GM23248 (cell line): ENCODE results near the gene MMEL1. TPM values are rescaled to one million over a fixed set of nuclear protein-coding genes. Genes with fewer than 3 reads are reported as not detected.

Source experiments
- DNase-seq: peaks from one replicate; pipeline ENCODE4 v3.0.0-alpha.2; 2015
- H2AFZ ChIP-seq: fragments of 200-600 bp; sonication (generic); 2 replicates; pipeline ENCODE4 v1.6.1; 2016; ENCODE audit warnings: antibody characterized with exemption
- H3F3A ChIP-seq: fragments of 200-600 bp; sonication (generic); 2 replicates; pipeline ENCODE4 v1.6.1; 2016; ENCODE audit warnings: mild to moderate bottlenecking, antibody characterized with exemption, mixed run types; ENCODE audit not compliant: insufficient read depth
- H3K27ac ChIP-seq: fragments of 200-600 bp; sonication (generic); 2 replicates; pipeline ENCODE4 v1.5.1; 2016; ENCODE audit warnings: mild to moderate bottlenecking
- H3K27me3 ChIP-seq: fragments of 200-600 bp; sonication (generic); replicated peaks from 2 replicates; pipeline ENCODE4 v1.6.1; 2016; ENCODE audit warnings: mild to moderate bottlenecking; ENCODE audit not compliant: insufficient read depth
- H3K36me3 ChIP-seq: fragments of 200-600 bp; sonication (generic); 2 replicates; pipeline ENCODE4 v1.6.1; 2016; ENCODE audit warnings: low read depth, mild to moderate bottlenecking
- H3K4me1 ChIP-seq: fragments of 200-600 bp; sonication (generic); 2 replicates; pipeline ENCODE4 v1.6.1; 2016; ENCODE audit warnings: mild to moderate bottlenecking; ENCODE audit not compliant: insufficient read depth
- H3K4me2 ChIP-seq: fragments of 200-600 bp; sonication (generic); one replicate; pipeline ENCODE4 v1.6.1; 2016; ENCODE audit warnings: mild to moderate bottlenecking; ENCODE audit not compliant: unreplicated experiment
- H3K4me3 ChIP-seq: fragments of 200-600 bp; sonication (generic); 2 replicates; pipeline ENCODE4 v1.5.1; 2016; ENCODE audit warnings: mild to moderate bottlenecking
- H3K79me2 ChIP-seq: fragments of 200-600 bp; sonication (generic); 2 replicates; pipeline ENCODE4 v1.6.1; 2016; ENCODE audit warnings: mild to moderate bottlenecking; ENCODE audit not compliant: insufficient read depth
- H3K9ac ChIP-seq: fragments of 200-600 bp; sonication (generic); 2 replicates; pipeline ENCODE4 v1.6.1; 2016; ENCODE audit warnings: mild to moderate bottlenecking
- H3K9me2 ChIP-seq: fragments of 200-600 bp; sonication (generic); 2 replicates; pipeline ENCODE4 v1.6.1; 2016; ENCODE audit warnings: mixed run types, mild to moderate bottlenecking, moderate library complexity; ENCODE audit not compliant: insufficient read depth
- H3K9me3 ChIP-seq: fragments of 200-600 bp; sonication (generic); one replicate; pipeline ENCODE4 v1.6.1; 2017; ENCODE audit warnings: low read depth
- H4K20me1 ChIP-seq: fragments of 200-600 bp; sonication (generic); 2 replicates; pipeline ENCODE4 v1.6.0; 2016; ENCODE audit not compliant: insufficient read depth
- EZH2 ChIP-seq: fragments of 200-600 bp; sonication (generic); IDR thresholded peaks from 2 replicates; pipeline ENCODE4 v1.6.1; 2018; ENCODE audit warnings: antibody characterized with exemption, mild to moderate bottlenecking; ENCODE audit not compliant: insufficient read depth, poor library complexity, severe bottlenecking
- EZH2phosphoT487 ChIP-seq: fragments of 200-600 bp; sonication (generic); IDR thresholded peaks from 2 replicates; pipeline ENCODE4 v1.6.1; 2018; ENCODE audit warnings: antibody characterized with exemption, moderate library complexity, mild to moderate bottlenecking, low read depth; ENCODE audit not compliant: insufficient read depth
- WGBS, 2 experiments: methylation state at CpG; one replicate each; pipeline ENCODE4 v1.1.6; 2015 to 2017; ENCODE audit warnings: low lambda C conversion rate in 2 of 2, low coverage in 1 of 2; ENCODE audit errors: missing lambda C conversion rate in 2 of 2; 5-methylcytosine and 5-hydroxymethylcytosine counted together
- in situ Hi-C: fragments of 300-500 bp; cut with MboI; formaldehyde crosslinking; loops from 2 replicates; pipeline ENCODE4 v1.15.0; 2020
- polyA plus RNA-seq: library from polyadenylated mRNA; unstranded; fragments of >200 nt; fragmentation: Nextera tagmentation; extraction: Ambion mirVana; gene quantifications from 2 replicates; pipeline ENCODE4 v1.2.1, GENCODE V29; 2016
- total RNA-seq: library from RNA; depleted of rRNA; stranded (reverse); fragments of >200 nt; shearing (Covaris generic); gene quantifications from 2 replicates; pipeline ENCODE4 v1.2.3, GENCODE V29; 2014

Gene MMEL1
- total and polyA plus RNA-seq, 2 experiments from 2014 or later = not detected

DNA sequence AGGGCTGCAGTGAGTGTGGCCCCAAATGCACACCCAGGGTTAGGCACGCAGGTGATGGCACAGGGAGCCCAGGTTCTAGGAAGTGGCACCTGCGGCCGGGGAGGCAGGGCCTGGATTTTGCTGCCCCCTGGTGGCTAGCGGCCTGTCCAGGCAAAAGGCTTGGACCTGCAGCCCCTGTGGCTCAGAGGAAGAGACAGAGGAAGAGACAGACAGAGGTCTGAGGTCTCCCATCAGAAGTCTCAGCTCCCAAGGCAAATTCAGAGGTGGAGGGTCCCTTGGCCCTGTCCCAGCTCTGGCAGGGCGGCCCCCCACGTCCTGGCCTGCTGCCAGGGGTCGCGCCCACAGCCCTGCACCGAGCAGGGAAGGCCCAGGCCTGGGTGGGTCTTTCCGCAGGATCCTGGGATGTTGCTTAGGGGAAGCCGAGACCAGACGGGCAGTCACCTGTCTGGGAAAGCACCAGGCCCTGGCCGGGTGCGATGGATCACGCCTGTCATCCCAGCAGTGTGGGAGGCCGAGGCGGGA, 84.7 kb downstream of the MMEL1 start:
- no peaks in the 10 kb centered on the region for H4K20me1 ChIP-seq
- peak; percentile 82 for DNase-seq
- no peaks in the 10 kb centered on the region for H3K9me3 ChIP-seq
- H3K4me2 ChIP-seq = peak overlapping the region; percentile 53
- 0 to 3% methylated on average over 17 of the region's 17 CpGs for WGBS, 2 experiments
- TF ChIP-seq EZH2phosphoT487 (no peak), EZH2 (no peak)
- H3K9me2 ChIP-seq = no peaks in the 10 kb centered on the region
- H3K4me1 ChIP-seq = peaks cover 10% of the 10 kb centered on the region
- in situ Hi-C loops = loop anchor here (10.0 kb wide), 1 partner anchor 133 kb away; the partner anchor contains the start of gene PEX10
- H2AFZ ChIP-seq = peak overlapping the region; percentile 72
- H3K4me3 ChIP-seq = peak overlapping the region; percentile 44
- H3K27ac ChIP-seq = peak overlapping the region; percentile 63
- peaks cover 4% of the 10 kb centered on the region; the same call in 1 of the 2 replicates for H3F3A ChIP-seq
- no peaks in the 10 kb centered on the region for H3K27me3 ChIP-seq
- peak overlapping the region; percentile 72 for H3K9ac ChIP-seq
- no peaks in the 10 kb centered on the region for H3K36me3 ChIP-seq
- H3K79me2 ChIP-seq = no peaks in the 10 kb centered on the region

DNA sequence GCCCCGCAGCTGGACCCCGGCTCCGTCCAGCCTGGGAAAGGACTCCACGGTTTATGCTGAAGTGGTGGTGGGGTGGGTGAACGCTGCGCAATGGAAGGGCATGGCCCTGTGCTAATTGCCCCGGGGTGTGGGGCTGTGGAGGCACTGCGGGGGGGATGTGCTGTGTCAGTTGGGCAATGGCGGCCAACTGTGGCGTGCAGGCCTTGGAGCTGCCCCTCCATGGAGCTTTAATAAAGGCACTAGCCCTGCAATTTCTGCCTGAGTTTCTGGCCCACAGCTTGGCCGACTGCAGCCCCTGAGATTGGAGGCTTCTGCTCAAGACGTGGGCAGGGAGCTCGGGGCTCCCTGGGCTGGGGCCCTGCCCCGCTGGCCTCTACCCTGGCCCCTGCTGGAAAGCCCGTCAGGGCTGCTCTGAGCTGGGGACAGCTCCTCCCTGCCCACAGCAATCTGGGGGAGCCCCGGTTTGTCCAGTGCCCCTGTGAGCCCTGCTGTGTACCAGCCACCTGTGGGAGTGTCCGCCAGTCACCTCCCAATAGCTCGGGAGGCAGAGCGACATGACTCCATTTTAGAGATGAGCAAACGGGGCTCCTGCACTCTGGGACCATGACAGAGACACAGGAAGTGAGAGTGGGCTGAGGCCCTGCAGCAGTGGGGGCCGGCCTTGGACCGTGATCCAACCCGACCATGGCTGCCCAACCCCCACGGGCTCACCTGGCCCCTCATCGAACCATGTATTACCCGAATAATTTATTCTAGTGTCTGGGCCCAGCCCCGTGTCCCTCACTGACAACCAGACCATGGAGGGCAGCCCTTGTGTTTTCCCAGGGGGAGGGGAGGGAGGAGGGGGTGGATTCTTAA, 85.4 kb downstream of the MMEL1 start:
- no peak for TF ChIP-seq EZH2
- no peak for TF ChIP-seq EZH2phosphoT487
- H2AFZ ChIP-seq = peak overlapping the region; percentile 75
- H3K27ac ChIP-seq = no peak overlapping the region

GRCh38 chr1:2546515-2547209, 86.2 kb downstream of the MMEL1 start:
- H2AFZ ChIP-seq = peak overlapping the region; percentile 75
- DNase-seq = peak; percentile 74
- H3K9ac ChIP-seq = peak overlapping the region; percentile 66
- H3K9me3 ChIP-seq = no peaks in the 10 kb centered on the region
- no peaks in the 10 kb centered on the region for H3K79me2 ChIP-seq
- no peaks in the 10 kb centered on the region for H3K9me2 ChIP-seq
- in situ Hi-C loops = loop anchor here (10.0 kb wide), 1 partner anchor 132 kb away; the partner anchor contains the start of gene PEX10
- H3K36me3 ChIP-seq = no peaks in the 10 kb centered on the region
- peaks cover 4% of the 10 kb centered on the region; the same call in 1 of the 2 replicates for H3F3A ChIP-seq
- peak overlapping the region; percentile 68 for H3K4me3 ChIP-seq
- peaks cover 10% of the 10 kb centered on the region for H3K4me1 ChIP-seq
- WGBS, 2 experiments = 2% methylated on average over 33 to 35 of the region's 52 CpGs
- peak overlapping the region; percentile 54 for H3K4me2 ChIP-seq
- H3K27ac ChIP-seq = no peak overlapping the region
- no peaks in the 10 kb centered on the region for H3K27me3 ChIP-seq
- TF ChIP-seq EZH2 (no peak), EZH2phosphoT487 (no peak)
- no peaks in the 10 kb centered on the region for H4K20me1 ChIP-seq

More for the DNA sequence above, 85.4 kb downstream of the MMEL1 start:
- no peaks in the 10 kb centered on the region for H3K27me3 ChIP-seq
- H3K9me2 ChIP-seq = no peaks in the 10 kb centered on the region
- H3K4me2 ChIP-seq = peak overlapping the region; percentile 54
- H3K4me1 ChIP-seq = peaks cover 10% of the 10 kb centered on the region
- peaks cover 4% of the 10 kb centered on the region; the same call in 1 of the 2 replicates for H3F3A ChIP-seq
- no peaks in the 10 kb centered on the region for H4K20me1 ChIP-seq
- no peak overlapping the region for H3K9ac ChIP-seq
- H3K4me3 ChIP-seq = peak overlapping the region; percentile 68
- H3K36me3 ChIP-seq = no peaks in the 10 kb centered on the region
- peak; percentile 32 for DNase-seq
- WGBS, 2 experiments = 17 to 27% methylated on average over 21 to 23 of the region's 27 CpGs
- no peaks in the 10 kb centered on the region for H3K79me2 ChIP-seq
- H3K9me3 ChIP-seq = no peaks in the 10 kb centered on the region
- in situ Hi-C loops = loop anchor here (10.0 kb wide), 1 partner anchor 133 kb away; the partner anchor contains the start of gene PEX10
